PC-9 (cell line): ENCODE results near the gene BPIFB3.

Experiments used
- EZH2 ChIP-seq: fragments of 200-600 bp; sonication (generic); IDR thresholded peaks from 2 replicates; pipeline ENCODE4 v1.8.0; 2017; ENCODE audit warnings: antibody characterized with exemption, low read depth
- TF ChIP-seq, protein P1 (sequence below): fragments of 200-600 bp; sonication (generic); conservative IDR thresholded peaks from 2 replicates; pipeline ENCODE4 v1.6.1; 2017; ENCODE audit warnings: mixed run types, antibody characterized with exemption, mild to moderate bottlenecking, moderate library complexity

DNA sequence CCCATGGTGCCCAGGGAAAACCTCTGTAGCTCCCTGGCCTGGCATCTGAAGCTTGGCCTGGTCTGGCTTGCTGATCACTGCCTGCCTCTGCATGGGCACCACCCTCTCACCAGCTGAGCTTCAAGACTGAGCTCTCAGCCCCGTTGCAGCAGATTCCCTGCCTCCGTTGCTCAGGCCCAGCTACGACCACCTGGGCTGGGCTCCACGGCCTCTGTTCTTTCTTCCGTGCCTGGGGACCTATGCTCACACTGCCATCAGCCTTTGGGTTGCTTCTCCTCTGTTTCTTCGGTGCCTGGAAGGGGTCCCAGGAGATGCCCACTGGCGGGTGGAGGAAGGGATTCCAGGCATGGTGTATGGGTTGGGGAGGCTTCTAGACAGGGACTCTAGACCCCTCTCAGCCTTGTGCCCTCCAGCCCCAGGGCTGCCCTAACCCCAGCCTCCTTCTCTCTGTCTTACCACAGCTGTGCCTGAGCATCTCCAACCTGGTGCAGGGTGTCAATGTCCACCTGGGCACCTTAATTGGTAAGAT is 37.1 kb upstream of the BPIFB3 start:
- TF ChIP-seq, protein P1, sequence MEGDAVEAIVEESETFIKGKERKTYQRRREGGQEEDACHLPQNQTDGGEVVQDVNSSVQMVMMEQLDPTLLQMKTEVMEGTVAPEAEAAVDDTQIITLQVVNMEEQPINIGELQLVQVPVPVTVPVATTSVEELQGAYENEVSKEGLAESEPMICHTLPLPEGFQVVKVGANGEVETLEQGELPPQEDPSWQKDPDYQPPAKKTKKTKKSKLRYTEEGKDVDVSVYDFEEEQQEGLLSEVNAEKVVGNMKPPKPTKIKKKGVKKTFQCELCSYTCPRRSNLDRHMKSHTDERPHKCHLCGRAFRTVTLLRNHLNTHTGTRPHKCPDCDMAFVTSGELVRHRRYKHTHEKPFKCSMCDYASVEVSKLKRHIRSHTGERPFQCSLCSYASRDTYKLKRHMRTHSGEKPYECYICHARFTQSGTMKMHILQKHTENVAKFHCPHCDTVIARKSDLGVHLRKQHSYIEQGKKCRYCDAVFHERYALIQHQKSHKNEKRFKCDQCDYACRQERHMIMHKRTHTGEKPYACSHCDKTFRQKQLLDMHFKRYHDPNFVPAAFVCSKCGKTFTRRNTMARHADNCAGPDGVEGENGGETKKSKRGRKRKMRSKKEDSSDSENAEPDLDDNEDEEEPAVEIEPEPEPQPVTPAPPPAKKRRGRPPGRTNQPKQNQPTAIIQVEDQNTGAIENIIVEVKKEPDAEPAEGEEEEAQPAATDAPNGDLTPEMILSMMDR, result no peak
- TF ChIP-seq EZH2, result no peak
